Right kidney (tissue), 1 donor: ENCODE results near the gene CXCL5.
"Not testable (repeated sequence)": the region's sequence is repeated elsewhere in the genome, so short reads cannot be mapped to it uniquely, and the experiment has no call there.

ENCODE experiments used
- DNase-seq: peaks from one replicate; pipeline ENCODE4 v3.0.0-alpha.2; 2016

CXCL5 gene

DNA sequence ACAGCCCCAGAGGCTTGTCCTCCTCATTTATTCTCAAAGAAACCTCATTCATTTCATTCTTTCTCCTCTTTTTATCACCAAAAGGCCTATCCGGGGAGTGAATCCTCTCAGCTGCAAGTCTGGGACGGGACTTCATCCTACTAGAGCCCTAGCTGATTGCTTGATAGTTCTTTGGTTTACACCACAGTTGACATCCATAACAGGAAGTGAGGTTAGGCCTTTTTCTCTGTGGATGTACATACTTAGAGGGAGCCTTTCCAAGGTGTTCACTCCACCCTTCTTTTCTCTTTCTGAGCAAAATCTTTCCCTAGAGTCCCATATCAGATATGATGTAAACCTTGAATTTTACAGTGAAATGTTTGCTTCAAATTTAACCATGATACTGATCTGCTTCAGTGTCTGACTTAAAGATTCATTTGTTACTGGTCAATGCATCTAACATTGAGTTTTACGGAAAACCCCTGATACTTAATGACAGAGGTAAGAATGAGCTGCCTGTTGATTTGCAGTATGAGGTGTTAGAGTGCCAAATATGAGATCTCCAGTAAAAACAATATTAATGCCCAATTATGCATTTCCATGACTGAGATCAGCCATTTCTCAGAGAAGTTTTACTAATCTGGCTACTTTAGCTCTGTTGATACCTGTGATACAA is 16.8 kb upstream of the CXCL5 start:
- DNase-seq: no peak

DNA sequence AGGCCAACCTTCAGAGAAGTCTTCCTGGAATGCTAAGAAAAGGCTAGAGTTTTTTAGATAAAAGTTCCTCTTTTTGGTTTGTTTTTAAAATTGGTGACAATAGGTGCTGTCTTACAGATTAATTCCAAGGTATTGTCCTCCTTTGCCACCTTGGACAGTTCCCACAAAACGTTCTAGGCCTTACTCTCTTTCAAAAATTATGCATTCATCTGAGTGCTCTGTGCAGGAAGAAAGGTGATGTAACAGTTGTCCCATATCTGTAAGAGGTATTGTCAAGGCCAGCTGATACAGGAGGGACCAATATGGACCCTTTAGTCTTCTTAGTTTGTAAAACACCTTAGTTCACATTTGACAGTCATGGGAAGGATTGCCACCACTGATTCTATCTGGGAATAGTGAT is 15.9 kb upstream of the CXCL5 start:
- no peak for DNase-seq

DNA sequence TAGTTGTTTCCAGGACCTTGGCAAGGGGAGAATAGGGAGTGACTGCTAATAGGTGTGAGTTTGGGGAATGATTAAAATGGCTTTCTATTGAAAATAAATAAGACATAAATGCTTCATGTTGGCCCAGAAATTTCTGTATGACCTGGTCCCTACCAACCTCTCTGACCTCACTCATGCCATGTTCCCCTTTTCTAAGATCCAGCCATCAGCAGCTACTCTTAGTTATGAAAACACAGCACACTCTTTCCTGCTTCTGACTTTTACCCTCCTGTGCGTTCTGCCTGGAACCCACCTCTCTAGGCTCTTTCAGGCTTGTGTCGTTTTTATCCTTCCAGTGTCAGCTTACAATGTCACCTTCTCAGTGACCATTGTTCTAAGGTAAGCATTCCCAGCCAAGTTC is 14.8 kb upstream of the CXCL5 start:
- no peak for DNase-seq

DNA sequence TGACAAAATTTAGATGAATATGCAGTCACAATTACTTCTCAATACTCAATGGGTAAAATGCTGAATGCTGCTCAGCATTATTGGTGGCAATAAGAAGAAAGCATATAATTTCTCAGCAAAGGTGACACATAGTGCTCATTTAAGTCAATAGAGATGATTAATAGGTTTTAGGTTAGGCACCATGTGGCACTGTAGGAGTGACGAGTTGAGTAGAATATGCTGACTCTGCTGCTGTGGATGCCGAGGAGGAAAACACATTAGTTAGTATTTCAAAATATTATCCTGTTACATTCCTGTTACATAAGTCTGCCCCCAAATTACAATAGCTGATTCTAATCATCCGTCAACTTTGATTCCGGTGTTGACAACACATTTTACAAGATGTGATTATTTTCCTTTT is 13.7 kb upstream of the CXCL5 start:
- DNase-seq: no peak

DNA sequence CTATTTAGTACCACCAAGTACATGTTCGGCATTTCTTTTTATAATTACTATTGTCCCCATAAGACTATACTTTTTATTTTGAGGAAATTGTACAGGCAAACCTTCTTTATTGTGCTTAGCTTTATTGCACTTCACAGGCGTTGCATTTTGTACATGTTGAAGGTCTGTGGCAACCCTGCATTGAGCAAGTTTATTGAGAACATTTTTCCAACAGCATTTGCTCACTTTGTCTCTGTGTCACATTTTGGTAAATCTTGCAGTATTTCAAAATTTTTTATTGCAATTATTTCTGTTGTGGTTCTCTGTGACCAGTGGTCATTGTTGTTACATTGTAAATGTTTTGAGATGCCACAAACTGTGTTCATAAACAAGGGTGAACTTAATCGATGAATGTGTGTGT is 10.8 kb upstream of the CXCL5 start:
- no peak for DNase-seq

DNA sequence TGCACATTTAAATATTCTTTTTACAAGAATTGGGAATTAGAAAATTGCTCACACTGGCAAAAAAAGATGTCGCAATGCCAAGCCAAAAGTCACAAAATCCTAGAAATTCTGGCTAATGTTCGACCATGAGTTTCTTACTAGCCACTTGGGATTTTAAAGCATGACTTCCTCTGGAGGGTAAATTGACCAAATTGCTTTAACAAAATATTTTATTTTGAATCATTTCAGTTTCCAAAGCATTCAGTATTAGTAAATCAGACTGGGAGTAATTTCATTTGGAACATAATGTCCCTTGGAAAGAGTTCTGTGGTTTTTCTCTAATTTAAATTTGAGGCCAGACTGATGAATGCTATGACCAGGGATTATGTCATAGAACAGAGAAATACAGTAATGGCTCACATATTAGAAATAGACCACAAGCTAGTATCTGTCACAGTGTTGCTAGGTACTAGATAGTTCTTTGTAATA is 7.6 kb upstream of the CXCL5 start:
- no peak for DNase-seq

DNA sequence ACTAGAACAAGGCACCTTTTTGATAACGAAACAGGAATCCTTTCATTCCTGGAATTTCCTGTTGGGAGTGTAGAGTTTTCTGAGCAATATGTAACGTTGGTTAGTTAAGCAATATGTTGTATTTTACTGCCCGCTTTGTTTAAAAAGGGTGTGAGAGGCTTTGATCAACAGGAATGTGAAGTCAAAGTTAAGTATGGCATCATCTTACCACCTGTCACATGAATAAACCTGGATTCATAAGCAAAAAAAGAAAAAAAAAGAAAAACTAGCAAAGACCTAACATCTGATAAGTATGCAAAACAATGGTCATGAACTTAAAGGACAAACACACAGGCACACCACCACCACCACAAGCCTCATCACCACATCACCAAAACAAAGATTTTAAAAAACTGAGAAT is 7.1 kb upstream of the CXCL5 start:
- DNase-seq: no peak

DNA sequence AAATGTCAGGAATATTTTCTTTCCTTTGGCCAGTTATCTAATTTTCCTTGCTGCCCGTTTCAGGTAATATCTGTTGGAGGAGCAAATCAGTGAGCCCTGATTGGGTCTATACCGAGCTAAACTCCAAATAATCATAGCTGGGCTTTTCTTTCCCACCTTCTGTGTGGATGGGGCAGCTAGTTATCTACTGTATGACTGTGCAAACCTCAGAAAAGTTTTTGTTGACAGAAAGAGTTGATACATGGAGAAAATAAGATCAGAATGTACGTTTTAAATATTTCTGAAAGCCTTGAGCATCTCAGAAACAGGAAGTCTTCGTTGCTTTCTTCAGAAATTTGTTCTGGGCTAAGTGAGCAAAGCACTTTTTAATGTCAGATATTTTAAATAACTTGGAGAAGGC is 6.2 kb upstream of the CXCL5 start:
- no peak for DNase-seq

DNA sequence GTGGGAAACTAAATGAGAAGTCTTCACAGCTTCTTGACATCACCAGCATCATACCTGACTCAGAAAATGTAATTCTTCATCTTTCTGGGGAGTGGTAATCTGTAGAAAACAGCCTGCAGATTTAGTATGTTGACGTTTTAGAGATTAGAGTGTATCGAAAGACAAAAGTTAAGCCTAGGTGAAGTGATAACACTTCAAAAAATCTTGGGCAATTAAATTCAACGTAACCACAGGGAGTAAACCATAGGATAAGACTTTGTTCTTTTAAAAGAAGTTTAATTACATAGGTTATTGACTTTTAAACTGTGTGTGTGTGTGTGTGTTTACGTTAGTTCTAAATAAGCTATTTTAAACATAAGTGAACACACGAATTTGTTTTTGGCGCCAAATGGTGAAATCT is 1.8 kb upstream of the CXCL5 start:
- no peak for DNase-seq

DNA sequence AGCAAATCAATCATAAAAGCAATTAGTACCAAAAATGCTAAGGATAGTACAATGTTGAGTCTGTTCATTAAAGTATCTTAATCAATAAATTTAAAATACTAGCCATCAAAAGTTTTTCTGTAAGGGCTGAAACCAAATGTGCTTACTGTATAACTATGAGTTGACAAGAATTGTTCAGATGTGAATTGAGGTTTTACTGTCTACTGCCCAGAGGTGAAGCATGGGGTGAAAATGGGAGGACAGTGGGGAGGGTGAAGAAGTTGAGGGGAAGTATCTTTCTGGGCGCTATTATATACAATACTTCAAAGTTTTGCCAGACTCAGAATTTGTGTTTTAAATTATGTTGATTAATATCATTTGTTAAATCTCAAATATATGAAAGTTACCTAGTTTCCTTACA is 6.4 kb downstream of the CXCL5 start:
- no peak for DNase-seq

DNA sequence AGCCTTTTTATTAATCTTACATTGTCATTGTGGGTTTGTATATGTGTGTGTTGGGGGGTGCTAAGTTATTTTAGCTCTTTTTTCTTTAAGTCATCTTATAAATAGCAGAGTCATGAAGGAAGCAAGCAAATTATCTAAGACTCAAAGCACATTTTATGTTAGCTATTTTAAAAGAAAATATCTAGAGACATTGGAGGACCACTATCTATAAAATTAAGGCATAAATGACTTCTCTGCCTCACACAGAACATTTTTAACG is 6.8 kb downstream of the CXCL5 start:
- no peak for DNase-seq

DNA sequence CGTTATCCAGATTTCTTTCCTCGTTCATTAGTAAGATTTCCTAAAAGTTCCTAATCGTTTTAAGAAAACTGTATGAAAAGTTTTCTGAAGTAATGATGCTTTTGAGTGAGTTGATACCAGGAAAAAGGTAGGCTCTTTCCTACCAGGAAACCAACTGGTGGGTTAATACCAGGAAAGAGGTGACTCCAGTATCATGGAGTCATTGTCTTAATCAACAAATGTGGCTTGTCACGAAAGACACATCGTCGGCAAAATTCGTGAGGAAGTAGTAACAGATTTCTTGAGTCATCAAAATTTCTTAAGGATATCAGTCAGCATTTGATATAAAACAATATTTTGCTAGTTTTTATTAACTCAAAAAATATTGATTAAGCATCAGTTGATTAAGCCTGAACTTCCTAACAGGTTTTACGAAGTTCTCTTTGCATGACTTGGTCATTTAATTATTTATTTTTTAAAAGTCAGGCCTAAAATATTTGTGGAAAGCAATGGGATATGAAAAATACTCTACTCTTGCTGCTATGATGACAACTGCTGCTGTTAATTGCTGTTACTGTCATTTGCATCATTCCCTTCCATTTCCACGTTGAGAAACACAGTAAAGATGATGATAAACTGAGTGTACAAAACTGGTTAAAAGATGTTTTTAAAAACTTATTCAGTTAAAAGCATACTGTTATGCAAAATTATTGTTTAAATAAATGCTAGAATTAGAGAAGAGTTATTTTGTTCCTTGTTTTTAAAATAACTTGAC is 7.3 kb downstream of the CXCL5 start:
- no peak for DNase-seq

DNA sequence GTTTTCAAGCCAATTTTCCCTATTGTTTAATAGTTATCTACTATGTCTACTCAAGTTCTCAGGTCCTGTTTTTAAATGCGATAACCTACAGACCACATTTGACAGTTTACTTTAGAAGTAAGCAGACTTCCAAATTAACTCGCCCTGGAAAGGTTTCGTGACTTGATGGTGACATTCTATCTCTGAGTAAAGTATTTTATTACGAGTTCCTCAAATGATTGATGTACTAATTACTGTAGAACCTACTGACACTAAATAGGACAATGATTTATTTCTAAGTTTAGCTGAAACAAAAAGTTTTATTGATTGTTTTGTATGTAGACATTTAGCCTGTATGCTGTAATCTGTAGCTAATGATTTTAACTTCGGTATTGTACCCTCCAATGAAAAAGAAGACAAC is 8.5 kb downstream of the CXCL5 start:
- no peak for DNase-seq

DNA sequence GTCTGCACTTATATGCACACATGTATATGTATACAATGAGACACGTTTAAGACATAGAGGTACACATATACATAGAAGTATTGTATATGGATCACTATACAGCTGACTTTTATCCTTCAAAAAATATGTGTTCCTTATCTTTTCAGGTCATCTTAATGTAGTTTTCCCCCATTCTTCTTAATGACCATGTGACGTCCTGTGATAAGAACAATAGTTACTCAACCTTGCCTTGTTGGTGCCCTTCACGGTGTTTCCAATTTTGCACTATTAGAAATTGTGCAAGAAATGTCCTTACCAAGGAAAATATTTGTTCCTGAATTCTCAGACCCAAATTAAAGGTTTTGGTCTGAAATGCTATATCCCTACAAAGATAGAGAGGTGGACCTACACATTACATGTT is 9.4 kb downstream of the CXCL5 start:
- DNase-seq: no peak

DNA sequence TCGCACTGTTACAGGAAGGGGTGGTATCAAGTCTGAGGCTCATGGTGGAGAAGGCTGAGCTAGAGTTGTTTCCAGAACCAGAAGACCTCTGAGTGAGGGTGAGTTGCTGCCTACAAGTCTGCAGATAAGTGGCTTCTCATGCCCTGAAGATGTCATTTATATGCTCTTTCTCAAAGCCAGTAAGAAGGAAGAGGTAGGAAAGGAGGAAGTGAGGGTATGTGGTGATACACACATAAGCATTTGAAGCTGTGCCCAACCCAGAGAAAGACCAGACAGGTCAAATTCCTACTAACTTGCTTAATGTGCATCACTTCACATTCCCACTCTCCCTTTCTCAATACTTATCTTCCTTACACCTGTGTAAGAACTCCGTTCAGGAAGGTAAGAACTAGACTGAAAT is 10.4 kb downstream of the CXCL5 start, which contains the start of gene PPBP:
Gene PPBP (minus strand): TSS at position 130 of the 400 bp plus-strand sequence. CDS start 87 bp downstream, at position 43.
- no peak for DNase-seq

DNA sequence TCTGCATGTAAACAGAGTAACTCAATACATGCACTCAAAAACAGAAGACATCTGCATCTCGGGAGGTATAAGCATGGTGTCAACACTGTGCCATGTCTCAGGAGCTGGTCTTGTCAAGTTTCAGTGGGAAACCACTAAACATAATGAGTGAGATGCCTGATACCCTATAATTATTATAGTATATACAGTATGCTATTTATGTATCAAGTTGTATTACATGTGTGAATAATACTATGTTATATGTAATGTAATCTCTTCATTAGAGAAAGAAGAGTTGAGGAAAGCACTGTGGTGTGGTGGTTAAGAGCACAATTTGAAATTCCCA is 13.0 kb downstream of the CXCL5 start:
- DNase-seq: no peak

DNA sequence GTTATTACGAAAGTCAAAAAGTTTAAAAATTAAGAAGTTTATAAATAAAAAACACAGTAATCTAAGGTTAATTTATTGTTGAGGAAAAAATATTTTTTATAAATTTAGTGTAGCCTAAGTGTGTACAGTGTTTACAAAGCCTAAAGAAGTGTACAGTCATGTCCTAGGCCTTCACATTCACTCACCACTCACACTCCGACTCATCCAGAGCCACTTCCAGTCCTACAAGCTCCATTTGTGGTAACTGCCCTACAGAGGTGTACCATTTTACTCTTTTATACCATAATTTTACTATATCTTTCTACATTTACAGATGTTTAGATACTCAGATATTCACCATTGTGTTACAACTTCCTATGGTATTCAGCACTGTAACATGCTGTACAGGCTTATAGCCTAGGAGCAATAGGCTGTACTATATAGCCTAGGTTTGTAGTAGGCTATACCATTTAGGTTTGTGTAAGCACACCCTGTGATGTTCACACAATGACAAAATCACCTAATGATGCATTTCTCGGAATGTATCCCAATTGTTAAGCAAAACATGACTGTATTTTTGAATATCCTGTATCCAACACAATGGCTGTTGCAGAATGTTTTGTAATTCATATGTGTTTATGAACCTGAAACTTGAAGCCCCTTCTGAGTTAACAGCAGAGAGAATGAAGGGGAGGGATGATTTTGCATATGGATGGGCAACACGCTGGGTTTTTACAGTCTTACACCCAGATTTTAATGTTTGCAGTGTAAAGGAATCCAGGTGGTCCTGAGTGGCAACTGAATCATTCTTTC is 13.5 kb downstream of the CXCL5 start:
- DNase-seq: no peak

DNA sequence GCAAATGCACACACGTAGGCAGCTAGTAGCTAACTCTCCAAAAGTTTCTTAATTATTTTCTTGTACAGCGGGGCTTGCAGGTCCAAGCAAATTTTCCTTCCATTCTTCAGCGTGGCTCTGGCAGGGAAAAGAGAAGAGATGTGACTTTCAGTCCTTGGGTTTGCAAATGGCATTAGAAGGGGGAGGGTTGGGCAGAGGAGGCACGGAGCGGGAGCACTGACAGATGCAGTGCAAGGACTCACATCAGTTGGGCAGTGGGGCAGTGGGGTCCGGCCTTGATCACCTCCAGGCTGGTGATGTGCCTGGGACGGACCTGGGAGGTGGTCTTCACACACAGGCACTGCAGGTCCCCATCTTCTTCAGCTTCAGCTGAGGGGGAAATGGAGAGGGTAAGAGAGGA is 17.3 kb downstream of the CXCL5 start:
- DNase-seq: not testable (repeated sequence)

DNA sequence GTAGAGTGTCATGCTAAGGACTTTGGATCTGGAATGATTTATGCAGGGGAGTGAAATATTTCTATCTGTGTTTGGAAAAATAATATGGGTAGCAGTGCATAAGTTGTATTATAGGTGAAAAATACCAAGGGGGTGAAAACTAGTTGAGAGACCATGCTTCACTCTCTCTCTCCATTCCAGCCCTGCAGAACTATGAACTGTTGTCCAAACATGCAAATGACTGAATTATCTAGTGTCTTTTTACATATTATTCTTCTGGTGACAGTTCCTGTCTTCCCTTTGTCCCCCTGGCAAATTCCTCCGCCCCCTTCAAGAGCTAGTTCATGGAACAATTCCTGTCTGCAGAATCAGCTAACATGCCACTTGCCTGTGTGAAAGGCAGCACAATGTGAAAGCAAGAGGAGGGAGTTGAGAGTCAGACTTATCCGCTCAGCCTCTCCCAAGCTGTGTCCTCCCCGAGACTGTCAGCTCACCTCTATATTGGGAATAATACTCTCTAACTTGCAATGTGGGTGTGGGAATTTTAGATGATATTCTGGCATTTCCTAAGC is 19.0 kb downstream of the CXCL5 start:
- no peak for DNase-seq

DNA sequence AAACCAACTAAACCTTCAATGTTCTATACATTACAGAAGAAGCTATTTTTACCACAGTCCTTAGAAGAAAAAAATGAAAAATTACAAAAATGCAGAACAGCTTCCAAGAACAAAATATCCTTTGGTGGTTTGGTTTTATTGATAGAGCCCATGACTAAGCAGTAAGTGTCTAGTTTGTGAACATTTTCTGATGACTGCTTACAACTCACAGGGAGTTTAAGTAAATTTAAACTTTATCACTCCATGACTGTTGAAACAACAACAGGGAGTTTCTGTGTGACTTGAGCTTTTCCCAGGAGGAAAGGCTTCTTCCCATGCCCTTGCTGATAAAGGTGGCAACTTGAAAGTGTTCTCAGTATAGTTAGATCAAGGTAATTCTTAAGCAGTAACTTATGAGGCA is 19.6 kb downstream of the CXCL5 start:
- DNase-seq: no peak

DNA sequence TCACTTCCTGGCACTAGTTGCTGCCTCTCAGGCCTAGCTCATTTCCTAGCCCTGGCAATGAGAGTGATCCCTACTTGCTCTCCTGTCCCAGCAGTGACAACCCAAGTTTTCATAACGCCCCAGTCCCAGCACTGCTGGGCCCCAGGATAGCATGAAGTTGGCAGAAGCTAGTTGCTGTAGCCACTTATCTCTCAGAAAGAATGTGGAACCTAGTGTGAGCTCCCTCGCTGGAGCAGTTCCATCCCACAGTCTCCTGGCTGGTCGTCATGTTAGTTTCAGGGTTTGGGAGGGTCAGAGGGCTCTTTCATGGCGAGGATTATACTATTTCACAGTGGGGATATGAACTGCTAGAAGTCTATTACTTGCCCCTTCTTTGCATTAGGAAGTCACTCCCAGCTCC is 21.8 kb downstream of the CXCL5 start:
- DNase-seq: no peak

DNA sequence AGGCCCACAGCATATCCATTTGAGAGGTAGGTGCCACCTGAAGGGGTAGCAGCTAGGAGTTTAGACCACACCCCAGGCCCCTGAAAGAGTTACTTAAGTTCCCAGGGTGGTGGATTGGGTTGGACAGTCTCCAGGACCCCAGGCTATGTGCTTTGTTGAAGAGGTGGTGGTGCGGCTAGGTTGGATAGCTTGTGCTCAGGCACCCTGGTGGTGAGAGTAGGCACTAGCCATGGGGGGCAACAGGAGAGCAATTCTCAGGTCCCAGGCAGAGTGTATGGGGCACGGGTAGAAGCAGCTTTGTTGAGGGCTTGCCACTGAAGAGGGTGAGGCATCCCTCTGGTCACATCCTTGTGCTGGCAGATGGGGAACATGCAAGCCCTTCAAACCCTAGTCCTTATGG is 22.3 kb downstream of the CXCL5 start:
- DNase-seq: no peak

DNA sequence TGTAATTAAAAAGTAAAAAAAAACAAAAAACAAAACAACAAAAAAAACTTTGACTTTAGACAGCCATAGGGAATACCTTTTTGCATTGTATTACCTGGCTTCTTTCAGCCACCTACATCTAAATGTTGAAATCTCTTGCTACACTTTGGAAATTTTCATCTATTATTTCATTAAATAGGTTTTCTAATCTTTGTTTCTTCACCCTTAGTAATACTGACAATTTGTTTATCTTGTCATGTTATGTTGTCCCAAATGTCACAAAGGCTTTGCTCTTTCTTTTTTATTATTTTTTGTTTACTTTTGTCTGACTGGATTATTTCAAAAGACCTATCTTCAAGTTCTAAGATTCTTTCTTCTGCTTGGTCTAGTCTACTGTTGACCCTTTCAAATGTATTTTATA is 24.1 kb downstream of the CXCL5 start:
- DNase-seq: no peak

DNA sequence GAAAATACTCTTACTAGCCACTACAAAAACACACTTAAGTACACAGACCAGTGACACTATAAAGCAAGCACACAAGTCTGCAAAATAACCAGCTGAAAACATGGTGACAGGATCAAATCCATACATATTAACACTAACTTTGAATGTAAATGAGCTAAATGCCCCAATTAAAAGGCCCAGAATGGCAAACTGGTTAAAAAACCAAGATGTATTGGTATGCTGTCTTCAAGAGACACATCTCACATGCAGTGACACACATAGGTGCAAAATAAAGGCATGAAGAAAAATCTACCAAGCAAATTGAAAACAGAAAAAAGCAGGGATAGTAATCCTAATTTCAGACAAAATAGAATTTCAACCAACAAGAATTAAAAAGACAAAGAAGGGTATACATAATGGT is 27.5 kb downstream of the CXCL5 start:
- DNase-seq: no peak
